ENCODE data around the gene PRKD2. TPM values are rescaled to one million over a fixed set of nuclear protein-coding genes. Genes with fewer than 3 reads are reported as not detected.

The PRKD2 gene
- total and polyA plus RNA-seq, 4 donors, result 7.3 to 14.4 (median 9.3) TPM

- no peaks in the 10 kb centered on the region for H3K9me3 ChIP-seq (ENCODE audit: control insufficient read depth in 4 of 4, low read length in 3 of 4)
- no peak for DNase-seq (ENCODE audit: low spot score)
- no peak overlapping the region for H3K27ac ChIP-seq (ENCODE audit: low read depth in 1 of 2, low read length in 2 of 2)
- peaks cover 0 to 11% (median 9%) of the 10 kb centered on the region in 4 donors for H3K4me1 ChIP-seq (ENCODE audit: control insufficient read depth in 4 of 4, insufficient read depth in 4 of 4, low read length in 3 of 4)
- no peaks in the 10 kb centered on the region for H3K27me3 ChIP-seq (ENCODE audit: control insufficient read depth in 4 of 4, insufficient read depth in 4 of 4, low read length in 3 of 4)
- no peak for TF ChIP-seq MAX (IDR thresholded peaks at IDR 0.05)
- TF ChIP-seq GABPA (IDR thresholded peaks at IDR 0.05 in 1 of 2, conservative IDR thresholded peaks at IDR 0.05 in 1 of 2), result no peak
- no peak for TF ChIP-seq YY1 (IDR thresholded peaks at IDR 0.05)
- 88% methylated on average over 25 of the region's 25 CpGs for WGBS
- peaks cover 8 to 14% (median 11%) of the 10 kb centered on the region in 4 donors for H3K36me3 ChIP-seq (ENCODE audit: control insufficient read depth in 4 of 4, insufficient read depth in 3 of 4, low read depth in 1 of 4, low read length in 3 of 4)
- no peak overlapping the region for H3K9ac ChIP-seq (ENCODE audit: low read depth in 1 of 2, low read length in 2 of 2)
- no peak overlapping the region for H3K4me3 ChIP-seq (ENCODE audit: low read depth in 1 of 3, low read length in 3 of 3)
These were observed 6.2 kb downstream of the PRKD2 start for GRCh38 chr19:46710687-46711086.

GRCh38 chr19:46704379-46705076, 12.4 kb downstream of the PRKD2 start:
- H3K9me3 ChIP-seq (ENCODE audit: control insufficient read depth in 4 of 4, low read length in 3 of 4), result no peaks in the 10 kb centered on the region
- no peak overlapping the region for H3K9ac ChIP-seq (ENCODE audit: low read depth in 1 of 2, low read length in 2 of 2)
- H3K27me3 ChIP-seq (ENCODE audit: control insufficient read depth in 4 of 4, insufficient read depth in 4 of 4, low read length in 3 of 4), result no peaks in the 10 kb centered on the region
- H3K4me3 ChIP-seq (ENCODE audit: low read depth in 1 of 3, low read length in 3 of 3), result no peak overlapping the region
- H3K4me1 ChIP-seq (ENCODE audit: control insufficient read depth in 4 of 4, insufficient read depth in 4 of 4, low read length in 3 of 4), result no peaks in the 10 kb centered on the region
- DNase-seq (ENCODE audit: low spot score), result peak; percentile 92
- peaks cover 16 to 48% (median 32%) of the 10 kb centered on the region in 4 donors for H3K36me3 ChIP-seq (ENCODE audit: control insufficient read depth in 4 of 4, insufficient read depth in 3 of 4, low read depth in 1 of 4, low read length in 3 of 4)
- TF ChIP-seq HNF4A (conservative IDR thresholded peaks at IDR 0.05) (no peak), FOXA1 (IDR thresholded peaks at IDR 0.05) (no peak), RAD21 (IDR thresholded peaks at IDR 0.05) (peak; percentile 66 to 76), ATF3 (IDR thresholded peaks at IDR 0.05) (no peak), HNF4G (IDR thresholded peaks at IDR 0.05) (no peak), FOXA2 (IDR thresholded peaks at IDR 0.05) (no peak), EGR1 (IDR thresholded peaks at IDR 0.05; ENCODE audit: low read depth in 2 of 2) (no peak), CTCF (IDR thresholded peaks at IDR 0.05; ENCODE audit: low read depth, low read length, missing input control) (peak; percentile 91), MAX (IDR thresholded peaks at IDR 0.05) (no peak), RXRA (IDR thresholded peaks at IDR 0.05) (no peak)
- 50% methylated on average over 21 of the region's 21 CpGs for WGBS
- H3K27ac ChIP-seq (ENCODE audit: low read depth in 1 of 2, low read length in 2 of 2), result no peak overlapping the region

- H3K4me3 ChIP-seq (ENCODE audit: low read depth in 1 of 3, low read length in 3 of 3), result no peak overlapping the region
- H3K9me3 ChIP-seq (ENCODE audit: control insufficient read depth in 4 of 4, low read length in 3 of 4), result no peaks in the 10 kb centered on the region
- H3K27ac ChIP-seq (ENCODE audit: low read depth in 1 of 2, low read length in 2 of 2), result no peak overlapping the region
- 95% methylated on average over 13 of the region's 13 CpGs for WGBS
- peaks cover 12 to 69% (median 37%) of the 10 kb centered on the region in 4 donors for H3K36me3 ChIP-seq (ENCODE audit: control insufficient read depth in 4 of 4, insufficient read depth in 3 of 4, low read depth in 1 of 4, low read length in 3 of 4)
- no peaks in the 10 kb centered on the region for H3K27me3 ChIP-seq (ENCODE audit: control insufficient read depth in 4 of 4, insufficient read depth in 4 of 4, low read length in 3 of 4)
- no peak for DNase-seq (ENCODE audit: low spot score)
- H3K4me1 ChIP-seq (ENCODE audit: control insufficient read depth in 4 of 4, insufficient read depth in 4 of 4, low read length in 3 of 4), result no peaks in the 10 kb centered on the region
- no peak for TF ChIP-seq REST (IDR thresholded peaks at IDR 0.05)
- H3K9ac ChIP-seq (ENCODE audit: low read depth in 1 of 2, low read length in 2 of 2), result no peak overlapping the region
These were observed 16.2 kb downstream of the PRKD2 start for GRCh38 chr19:46700704-46701103.

Measured in liver (tissue), 9 donors.